SK-N-SH treated with all-trans-retinoic acid at 6 μM for 48 hours (cell line): ENCODE measurements around the gene CALY.

Experiments used
- ATAC-seq: fragments of 200-7000 bp; cut with Tn5 transposase; 3 replicates; pipeline ENCODE4 v1.9.1; 2020; ENCODE audit warnings: mild to moderate bottlenecking, moderate library complexity
- BACH2 ChIP-seq: fragments of 250-450 bp; sonication (Bioruptor Pico); IDR thresholded peaks from 2 replicates; pipeline ENCODE4 v1.9.0; 2021; ENCODE audit warnings: mild to moderate bottlenecking, borderline replicate concordance
- CREB5 ChIP-seq: fragments of 250-450 bp; sonication (Bioruptor Pico); IDR thresholded peaks from 2 replicates; pipeline ENCODE4 v1.5.1; 2020; ENCODE audit warnings: low read depth, mild to moderate bottlenecking, moderate library complexity
- CSDC2 ChIP-seq: fragments of 250-450 bp; sonication (Bioruptor Pico); IDR thresholded peaks from 2 replicates; pipeline ENCODE4 v1.5.0; 2020; ENCODE audit warnings: mild to moderate bottlenecking, moderate library complexity
- CSRNP3 ChIP-seq: fragments of 250-450 bp; sonication (Bioruptor Pico); IDR thresholded peaks from 2 replicates; pipeline ENCODE4 v1.5.1; 2021; ENCODE audit warnings: mild to moderate bottlenecking, moderate library complexity
- ESRRG ChIP-seq: fragments of 250-450 bp; sonication (Bioruptor Pico); IDR thresholded peaks from 2 replicates; pipeline ENCODE4 v1.6.1; 2021; ENCODE audit warnings: mild to moderate bottlenecking
- GLIS3 ChIP-seq: fragments of 250-450 bp; sonication (Bioruptor Pico); IDR thresholded peaks from 2 replicates; pipeline ENCODE4 v1.5.0; 2020; ENCODE audit warnings: mild to moderate bottlenecking, moderate library complexity
- ISL1 ChIP-seq: fragments of 250-450 bp; sonication (Bioruptor Pico); IDR thresholded peaks from 2 replicates; pipeline ENCODE4 v2.1.2; 2022; ENCODE audit warnings: mild to moderate bottlenecking, moderate library complexity
- OSR1 ChIP-seq: fragments of 250-450 bp; sonication (Bioruptor Pico); IDR thresholded peaks from 2 replicates; pipeline ENCODE4 v1.8.0; 2022; ENCODE audit warnings: moderate library complexity, mild to moderate bottlenecking, inconsistent platforms
- PATZ1 ChIP-seq: fragments of 250-450 bp; sonication (Bioruptor Pico); IDR thresholded peaks from 2 replicates; pipeline ENCODE4 v1.8.0; 2020; ENCODE audit warnings: mild to moderate bottlenecking, moderate library complexity, borderline replicate concordance
- POU6F1 ChIP-seq: fragments of 250-450 bp; sonication (Bioruptor Pico); IDR thresholded peaks from 2 replicates; pipeline ENCODE4 v1.8.0; 2021; ENCODE audit warnings: low read depth, mild to moderate bottlenecking, moderate library complexity, borderline replicate concordance
- PPARA ChIP-seq: fragments of 250-450 bp; sonication (Bioruptor Pico); IDR thresholded peaks from 2 replicates; pipeline ENCODE4 v1.5.0; 2020; ENCODE audit warnings: mild to moderate bottlenecking, borderline replicate concordance
- RARB ChIP-seq: fragments of 250-450 bp; sonication (Bioruptor Pico); IDR thresholded peaks from 2 replicates; pipeline ENCODE4 v1.8.0; 2021; ENCODE audit warnings: mild to moderate bottlenecking, moderate library complexity
- SNAI2 ChIP-seq: fragments of 250-450 bp; sonication (Bioruptor Pico); IDR thresholded peaks from 2 replicates; pipeline ENCODE4 v1.5.0; 2020; ENCODE audit warnings: mild to moderate bottlenecking, moderate library complexity
- TCF4 ChIP-seq: fragments of 250-450 bp; sonication (Bioruptor Pico); IDR thresholded peaks from 2 replicates; pipeline ENCODE4 v1.8.0; 2021; ENCODE audit warnings: mild to moderate bottlenecking, moderate library complexity, borderline replicate concordance
- TOX ChIP-seq: fragments of 250-450 bp; sonication (Bioruptor Pico); IDR thresholded peaks from 2 replicates; pipeline ENCODE4 v1.8.0; 2021; ENCODE audit warnings: mild to moderate bottlenecking, moderate library complexity, borderline replicate concordance
- ZC3H10 ChIP-seq: fragments of 250-450 bp; sonication (Bioruptor Pico); IDR thresholded peaks from 2 replicates; pipeline ENCODE4 v1.5.1; 2021; ENCODE audit warnings: mild to moderate bottlenecking, moderate library complexity
- ZFP30 ChIP-seq: fragments of 450-650 bp; formaldehyde crosslinking; IDR thresholded peaks from 2 replicates; pipeline ENCODE4 v1.5.0; 2022; ENCODE audit warnings: mild to moderate bottlenecking, moderate library complexity
- ZNF565 ChIP-seq: fragments of 450-650 bp; formaldehyde crosslinking; conservative IDR thresholded peaks from 2 replicates; pipeline ENCODE4 v1.5.0; 2020; ENCODE audit warnings: low read depth, mild to moderate bottlenecking, moderate library complexity
- ZNF70 ChIP-seq: fragments of 450-650 bp; formaldehyde crosslinking; IDR thresholded peaks from 2 replicates; pipeline ENCODE4 v1.5.0; 2020; ENCODE audit warnings: mild to moderate bottlenecking, moderate library complexity
- ZNF8 ChIP-seq: fragments of 450-650 bp; formaldehyde crosslinking; IDR thresholded peaks from 2 replicates; pipeline ENCODE4 v1.5.0; 2020; ENCODE audit warnings: mild to moderate bottlenecking, moderate library complexity

Gene CALY

GRCh38 chr10:133310789-133311188 lies 25.9 kb downstream of the CALY start (continued):
- TF ChIP-seq BACH2: no peak
- TF ChIP-seq PATZ1 (CRISPR knock-in tag): no peak

- ATAC-seq: no peak
- TF ChIP-seq OSR1: no peak
- TF ChIP-seq BACH2: no peak
- TF ChIP-seq CSRNP3 (CRISPR knock-in tag): no peak
- TF ChIP-seq POU6F1: no peak
- TF ChIP-seq TCF4 (CRISPR knock-in tag): no peak
Observed at GRCh38 chr10:133310399-133310755, 26.3 kb downstream of the CALY start.

- TF ChIP-seq ZC3H10 (CRISPR knock-in tag) (no peak), CREB5 (CRISPR knock-in tag) (no peak), TOX (CRISPR knock-in tag) (no peak), ISL1 (CRISPR knock-in tag) (no peak), PPARA (CRISPR knock-in tag) (no peak), ESRRG (CRISPR knock-in tag) (no peak), OSR1 (no peak), CSRNP3 (CRISPR knock-in tag) (no peak), ZNF70 (no peak), POU6F1 (no peak), CSDC2 (CRISPR knock-in tag) (no peak), ZNF8 (CRISPR knock-in tag) (no peak), GLIS3 (no peak), ZFP30 (CRISPR knock-in tag) (no peak), ZNF565 (no peak), RARB (CRISPR knock-in tag) (no peak), SNAI2 (CRISPR knock-in tag) (no peak)
- no peak for ATAC-seq
Observed at GRCh38 chr10:133309720-133310398, 26.8 kb downstream of the CALY start.
